HL-60/S4 treated with phorbol 12-myristate 13-acetate at 8.2 ng/mL for 4 days and 3 days (cell line): Measurements from ENCODE around the gene NLGN1.

Experiments
- in situ Hi-C: fragments of 300-500 bp; cut with MboI; formaldehyde crosslinking; loops from 2 replicates; pipeline ENCODE4 v1.15.0; 2022; ENCODE audit warnings: low sequenced_read_pairs

NLGN1 gene

GRCh38 chr3:173750591-173750990, 353.0 kb downstream of the NLGN1 start:
- in situ Hi-C loops = no loop called here

GRCh38 chr3:173753593-173753992, 356.0 kb downstream of the NLGN1 start:
- in situ Hi-C loops = no loop called here

GRCh38 chr3:173755161-173755560, 357.6 kb downstream of the NLGN1 start:
- in situ Hi-C loops = no loop called here

GRCh38 chr3:173761161-173761560, 363.6 kb downstream of the NLGN1 start:
- in situ Hi-C loops = no loop called here

- in situ Hi-C loops = no loop called here
Measured at GRCh38 chr3:173762501-173762900, 365.0 kb downstream of the NLGN1 start.

GRCh38 chr3:173770011-173770410, 372.5 kb downstream of the NLGN1 start:
- in situ Hi-C loops = no loop called here

- in situ Hi-C loops = no loop called here
Measured at GRCh38 chr3:173770796-173771573, 373.4 kb downstream of the NLGN1 start.

- in situ Hi-C loops = no loop called here
Measured at GRCh38 chr3:173773800-173774199, 376.3 kb downstream of the NLGN1 start.

GRCh38 chr3:173774294-173774693, 376.8 kb downstream of the NLGN1 start:
- in situ Hi-C loops = no loop called here

- in situ Hi-C loops = no loop called here
Measured at GRCh38 chr3:173778251-173778650, 380.7 kb downstream of the NLGN1 start.

GRCh38 chr3:173780067-173780466, 382.5 kb downstream of the NLGN1 start:
- in situ Hi-C loops = no loop called here

GRCh38 chr3:173785004-173785403, 387.5 kb downstream of the NLGN1 start:
- in situ Hi-C loops = no loop called here

GRCh38 chr3:173789530-173790162, 392.1 kb downstream of the NLGN1 start:
- in situ Hi-C loops = no loop called here

- in situ Hi-C loops = no loop called here
Measured at GRCh38 chr3:173793963-173794362, 396.4 kb downstream of the NLGN1 start.

GRCh38 chr3:173796405-173796804, 398.9 kb downstream of the NLGN1 start:
- in situ Hi-C loops = no loop called here

GRCh38 chr3:173796890-173797289, 399.3 kb downstream of the NLGN1 start:
- in situ Hi-C loops = no loop called here

GRCh38 chr3:173799060-173799816, 401.7 kb downstream of the NLGN1 start:
- in situ Hi-C loops = no loop called here

- in situ Hi-C loops = no loop called here
Measured at GRCh38 chr3:173800154-173800553, 402.6 kb downstream of the NLGN1 start.

GRCh38 chr3:173814809-173815208, 417.3 kb downstream of the NLGN1 start:
- in situ Hi-C loops = no loop called here

GRCh38 chr3:173819368-173819767, 421.8 kb downstream of the NLGN1 start:
- in situ Hi-C loops = no loop called here

- in situ Hi-C loops = no loop called here
Measured at GRCh38 chr3:173823911-173824460, 426.4 kb downstream of the NLGN1 start.
